Endothelial cell of umbilical vein (primary cell): ENCODE results near the gene SMOC2. TPM values are rescaled to one million over a fixed set of nuclear protein-coding genes. Genes with fewer than 3 reads are reported as not detected.

Experiments used
- BruUV-seq: library from RNA; stranded (reverse); fragments of 400-500 nt; replicated peaks from 2 replicates; lab custom pipeline; 2021; lab: Mats Ljungman, UMichigan
- CTCF ChIA-PET: fragments of 300-600, 350-600 bp; sonication (Branson Sonifier 250); formaldehyde crosslinking; loops from one replicate; lab custom pipeline; 2021; ENCODE audit warnings: antibody characterized with exemption, inconsistent platforms; lab: Charles Lee
- POLR2A ChIA-PET: fragments of 300-600, 350-600 bp; sonication (Branson Sonifier 250); formaldehyde crosslinking; loops from one replicate; lab custom pipeline; 2021; ENCODE audit warnings: antibody characterized with exemption, inconsistent platforms; lab: Charles Lee
- DNase-seq: peaks from one replicate; pipeline ENCODE4 v3.0.0-alpha.2; 2011; ENCODE audit warnings: low read depth, low spot score
- FAIRE-seq: peaks from 2 replicates; lab custom pipeline; 2011; peaks lifted over from hg19 to GRCh38; lab: Jason Lieb, UNC
- H2AFZ ChIP-seq: 2 replicates; pipeline ENCODE4 v1.6.0; 2012; ENCODE audit warnings: low read depth, low read length, control low read depth, inconsistent platforms
- H3K27ac ChIP-seq: 2 replicates; pipeline ENCODE4 v1.5.1; 2011; ENCODE audit warnings: low read depth, mild to moderate bottlenecking, control low read depth, low read length, moderate library complexity; ENCODE audit not compliant: insufficient read depth
- H3K27me3 ChIP-seq, 2 experiments: 2 replicates each; pipeline versions ENCODE4 v1.6.0 to v1.6.1; 2011; ENCODE audit warnings: low read length in 2 of 2, mixed read lengths in 1 of 2; ENCODE audit not compliant: control insufficient read depth in 2 of 2, insufficient read depth in 2 of 2
- H3K36me3 ChIP-seq, 2 experiments: 2 replicates in 1 of 2; 3 replicates in 1 of 2; pipeline ENCODE4 v1.5.1; 2011; ENCODE audit warnings: low read length in 2 of 2, mild to moderate bottlenecking in 1 of 2, moderate library complexity in 1 of 2; ENCODE audit not compliant: control insufficient read depth in 2 of 2, insufficient read depth in 2 of 2; ENCODE audit errors: extremely low read depth in 1 of 2
- H3K4me1 ChIP-seq: 3 replicates; pipeline ENCODE4 v1.5.1; 2011; ENCODE audit warnings: mild to moderate bottlenecking, low read length; ENCODE audit not compliant: control insufficient read depth, insufficient read depth; ENCODE audit errors: extremely low read depth
- H3K4me2 ChIP-seq: 2 replicates; pipeline ENCODE4 v1.6.1; 2011; ENCODE audit warnings: low read length, control low read depth, mixed read lengths; ENCODE audit not compliant: insufficient read depth
- H3K4me3 ChIP-seq, 3 experiments: fragments of 200-600 bp in 1 of 3; sonication (generic), shearing (Covaris generic) in 1 of 3; replicated peaks in 1 of 3; 2 replicates each; pipeline ENCODE4 v1.5.1; 2011 to 2016; ENCODE audit warnings: control low read depth in 3 of 3, low read length in 3 of 3, mild to moderate bottlenecking in 2 of 3, inconsistent platforms in 1 of 3, low read depth in 1 of 3, moderate library complexity in 1 of 3; ENCODE audit not compliant: insufficient read depth in 1 of 3
- H3K79me2 ChIP-seq: 2 replicates; pipeline ENCODE4 v1.6.0; 2012; ENCODE audit warnings: low read length, inconsistent platforms; ENCODE audit not compliant: control insufficient read depth, insufficient read depth
- H3K9ac ChIP-seq: replicated peaks from 2 replicates; pipeline ENCODE3; 2011; ENCODE audit warnings: low read length, control low read depth; ENCODE audit not compliant: insufficient read depth; ENCODE audit errors: extremely low read depth
- H3K9me1 ChIP-seq: replicated peaks from 3 replicates; pipeline ENCODE4 v1.6.0; 2011; ENCODE audit warnings: mild to moderate bottlenecking, low read length; ENCODE audit not compliant: control insufficient read depth, insufficient read depth; ENCODE audit errors: extremely low read depth
- H3K9me3 ChIP-seq: replicated peaks from 2 replicates; pipeline ENCODE4 v1.5.1; 2012; ENCODE audit warnings: low read length, inconsistent platforms; ENCODE audit not compliant: control insufficient read depth, insufficient read depth
- H4K20me1 ChIP-seq: replicated peaks from 2 replicates; pipeline ENCODE3; 2011; ENCODE audit warnings: mild to moderate bottlenecking, low read length; ENCODE audit not compliant: control insufficient read depth, insufficient read depth; ENCODE audit errors: extremely low read depth
- EZH2 ChIP-seq: IDR thresholded peaks from 2 replicates; pipeline ENCODE4 v1.6.1; 2012; ENCODE audit warnings: borderline replicate concordance, low read depth, mild to moderate bottlenecking, moderate library complexity, low read length, inconsistent platforms; ENCODE audit not compliant: severe bottlenecking
- FOS ChIP-seq: IDR thresholded peaks from 2 replicates; pipeline ENCODE4 v1.6.1; 2011; ENCODE audit warnings: mild to moderate bottlenecking, low read length, moderate library complexity, borderline replicate concordance; ENCODE audit not compliant: insufficient read depth
- GATA2 ChIP-seq: IDR thresholded peaks from 2 replicates; pipeline ENCODE4 v1.7.0; 2011; ENCODE audit warnings: low read depth, mild to moderate bottlenecking, moderate library complexity, mixed read lengths, low read length; ENCODE audit not compliant: insufficient read length, insufficient read depth
- JUN ChIP-seq: IDR thresholded peaks from 2 replicates; pipeline ENCODE4 v1.6.1; 2011; ENCODE audit warnings: borderline replicate concordance, low read depth; ENCODE audit not compliant: insufficient read length, insufficient read depth
- MYC ChIP-seq: IDR thresholded peaks from one replicate; pipeline ENCODE4 v1.6.1; 2011; ENCODE audit warnings: mild to moderate bottlenecking, low read depth, low read length
- POLR2A ChIP-seq: IDR thresholded peaks from 2 replicates; pipeline ENCODE4 v1.6.1; 2012; ENCODE audit warnings: low read depth, mild to moderate bottlenecking, control low read depth, low read length
- dilution Hi-C: fragments of 300-500 bp; cut with MboI; formaldehyde crosslinking; loops from one replicate; pipeline ENCODE4 v1.15.0; 2019; ENCODE audit warnings: low sequenced_read_pairs; ENCODE audit not compliant: extremely low pct_ligation_motif_present
- intact Hi-C: fragments of 100-400 bp; cut with micrococcal nuclease; formaldehyde crosslinking; loops from one replicate; pipeline ENCODE4 v1.10.0; 2022
- polyA plus RNA-seq, 4 experiments: library from polyadenylated mRNA; depleted of rRNA in 3 of 4; stranded (reverse) in 3 of 4; unstranded in 1 of 4; fragments of >200 nt; gene quantifications; 2 replicates each; pipeline versions ENCODE4 v1.2.1 to v1.2.3, GENCODE V29; 2011 to 2012; ENCODE audit warnings: missing spikeins in 1 of 4
- total RNA-seq: library from RNA; stranded (reverse); gene quantifications from 2 replicates; pipeline ENCODE4 v1.2.3, GENCODE V29; 2021
- TF ChIP-seq, protein P1 (sequence below): IDR thresholded peaks from 2 replicates; pipeline ENCODE4 v1.6.1; 2011; ENCODE audit not compliant: insufficient read depth, insufficient read length
- TF ChIP-seq, protein P2 (sequence below), 2 donors: IDR thresholded peaks; 1 replicate in 1 of 2; 2 replicates in 1 of 2; pipeline ENCODE4 v1.5.1; 2011; ENCODE audit warnings: low read length in 2 of 2, mild to moderate bottlenecking in 2 of 2, moderate library complexity in 2 of 2, control low read depth in 1 of 2, inconsistent platforms in 1 of 2, low read depth in 1 of 2; ENCODE audit not compliant: insufficient read depth in 1 of 2; ENCODE audit errors: extremely low read depth in 1 of 2

SMOC2 gene
- total and polyA plus RNA-seq, 2 donors (not counting 3 experiments of a cell fraction or from before 2014, with no cell fraction given) = not detected

DNA sequence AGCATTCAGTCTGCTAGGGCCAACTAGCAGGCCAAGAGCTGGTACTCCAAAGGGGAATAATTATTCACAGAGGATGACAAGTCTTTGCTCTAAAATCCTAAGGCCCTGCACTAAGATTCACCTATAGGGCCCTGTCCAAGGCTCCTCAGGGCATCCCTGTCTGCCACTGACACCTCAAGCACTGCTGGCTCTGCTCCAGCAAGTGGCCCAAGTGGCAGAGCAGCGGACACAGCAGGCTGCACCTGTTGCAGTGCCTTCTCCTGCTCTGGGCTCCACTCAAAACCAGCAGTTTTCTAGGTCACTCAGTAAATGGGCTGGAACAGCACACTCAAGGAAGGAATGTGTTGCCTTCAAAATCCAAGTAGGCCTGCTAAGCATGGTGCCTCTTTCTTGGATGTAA lies 36.4 kb upstream of the SMOC2 start:
- Histone ChIP-seq H3K27me3 (no peaks in the 10 kb centered on the region), H3K9me3 (peaks cover 2% of the 10 kb centered on the region), H3K9me1 (no peaks in the 10 kb centered on the region), H3K9ac (no peak overlapping the region), H3K79me2 (no peaks in the 10 kb centered on the region), H3K4me2 (no peak overlapping the region), H3K36me3 (no peaks in the 10 kb centered on the region), H3K27ac (no peak overlapping the region), H4K20me1 (no peaks in the 10 kb centered on the region), H3K4me1 (no peaks in the 10 kb centered on the region), H2AFZ (no peak overlapping the region), H3K4me3 (no peak overlapping the region)
- no peak for FAIRE-seq
- intact Hi-C loops = no loop called here
- ChIA-PET POLR2A (no interaction called here), CTCF (no interaction called here)
- no peak for TF ChIP-seq GATA2
- dilution Hi-C loops = no loop called here
- BruUV-seq = no TSS peak
- no peak for DNase-seq

DNA sequence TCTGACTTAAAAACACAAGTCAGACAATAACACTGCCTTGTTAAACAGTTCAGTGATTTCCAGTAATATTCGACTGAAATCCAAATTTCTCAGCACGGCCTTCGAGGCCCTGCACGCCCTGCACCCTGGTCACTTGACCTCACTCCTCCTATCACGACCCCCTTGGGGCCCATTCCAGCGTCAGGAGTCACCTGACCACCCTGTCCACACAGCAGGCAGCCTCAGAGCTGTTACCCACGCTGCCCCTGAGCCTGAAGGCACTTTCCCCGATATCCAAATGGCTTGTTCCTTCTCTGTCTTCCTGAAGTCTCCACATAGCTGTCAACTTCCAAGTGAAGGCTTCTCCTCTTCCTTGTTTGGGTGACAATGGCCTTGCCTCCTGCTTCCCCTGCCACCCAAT lies 33.1 kb upstream of the SMOC2 start:
- intact Hi-C loops (no loop called here), dilution Hi-C loops (no loop called here)
- no peaks in the 10 kb centered on the region for H3K36me3 ChIP-seq
- H3K4me1 ChIP-seq = no peaks in the 10 kb centered on the region
- no peak overlapping the region for H3K9ac ChIP-seq
- CTCF ChIA-PET = no interaction called here
- no peak overlapping the region for H3K4me2 ChIP-seq
- no peak overlapping the region for H2AFZ ChIP-seq
- H3K9me1 ChIP-seq = no peaks in the 10 kb centered on the region
- H3K27ac ChIP-seq = no peak overlapping the region
- no peaks in the 10 kb centered on the region for H4K20me1 ChIP-seq
- H3K9me3 ChIP-seq = no peaks in the 10 kb centered on the region
- FAIRE-seq = no peak
- no peaks in the 10 kb centered on the region for H3K27me3 ChIP-seq
- H3K79me2 ChIP-seq = no peaks in the 10 kb centered on the region
- no peak overlapping the region for H3K4me3 ChIP-seq
- POLR2A ChIA-PET = no interaction called here
- no peak for DNase-seq
- TF ChIP-seq EZH2 = no peak
- TF ChIP-seq, protein P1, sequence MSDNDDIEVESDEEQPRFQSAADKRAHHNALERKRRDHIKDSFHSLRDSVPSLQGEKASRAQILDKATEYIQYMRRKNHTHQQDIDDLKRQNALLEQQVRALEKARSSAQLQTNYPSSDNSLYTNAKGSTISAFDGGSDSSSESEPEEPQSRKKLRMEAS = no peak
- TF ChIP-seq GATA2 = no peak
- TF ChIP-seq JUN = no peak
- TF ChIP-seq, protein P2, sequence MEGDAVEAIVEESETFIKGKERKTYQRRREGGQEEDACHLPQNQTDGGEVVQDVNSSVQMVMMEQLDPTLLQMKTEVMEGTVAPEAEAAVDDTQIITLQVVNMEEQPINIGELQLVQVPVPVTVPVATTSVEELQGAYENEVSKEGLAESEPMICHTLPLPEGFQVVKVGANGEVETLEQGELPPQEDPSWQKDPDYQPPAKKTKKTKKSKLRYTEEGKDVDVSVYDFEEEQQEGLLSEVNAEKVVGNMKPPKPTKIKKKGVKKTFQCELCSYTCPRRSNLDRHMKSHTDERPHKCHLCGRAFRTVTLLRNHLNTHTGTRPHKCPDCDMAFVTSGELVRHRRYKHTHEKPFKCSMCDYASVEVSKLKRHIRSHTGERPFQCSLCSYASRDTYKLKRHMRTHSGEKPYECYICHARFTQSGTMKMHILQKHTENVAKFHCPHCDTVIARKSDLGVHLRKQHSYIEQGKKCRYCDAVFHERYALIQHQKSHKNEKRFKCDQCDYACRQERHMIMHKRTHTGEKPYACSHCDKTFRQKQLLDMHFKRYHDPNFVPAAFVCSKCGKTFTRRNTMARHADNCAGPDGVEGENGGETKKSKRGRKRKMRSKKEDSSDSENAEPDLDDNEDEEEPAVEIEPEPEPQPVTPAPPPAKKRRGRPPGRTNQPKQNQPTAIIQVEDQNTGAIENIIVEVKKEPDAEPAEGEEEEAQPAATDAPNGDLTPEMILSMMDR (IDR thresholded peaks at IDR 0.05; ENCODE audit: extremely low read depth in 1 of 2, insufficient read depth in 1 of 2, low read depth in 1 of 2, low read length in 2 of 2) = no peak
- no peak for TF ChIP-seq MYC
- TF ChIP-seq POLR2A = no peak
- no peak for TF ChIP-seq FOS
- BruUV-seq = no TSS peak
